OCI-LY1 (cell line): Measurements from ENCODE around the gene PRSS53.

ENCODE experiments used
- H2AFZ ChIP-seq: fragments of 200-600 bp; sonication (generic), shearing (Covaris generic); 2 replicates; pipeline ENCODE4 v1.6.0; 2014; ENCODE audit warnings: antibody characterized with exemption, mild to moderate bottlenecking, low read length
- H3F3A ChIP-seq: fragments of 200-600 bp; sonication (generic), shearing (Covaris generic); 2 replicates; pipeline ENCODE4 v1.6.0; 2014; ENCODE audit warnings: mild to moderate bottlenecking, antibody characterized with exemption, low read length, moderate library complexity; ENCODE audit not compliant: insufficient read depth
- H3K27ac ChIP-seq: fragments of 200-600 bp; sonication (generic); 2 replicates; pipeline ENCODE4 v1.5.1; 2014; ENCODE audit warnings: low read length, mixed run types, mild to moderate bottlenecking, low read depth; ENCODE audit not compliant: poor library complexity, severe bottlenecking
- H3K27me3 ChIP-seq: fragments of 200-600 bp; sonication (generic); 2 replicates; pipeline ENCODE4 v1.6.0; 2014; ENCODE audit warnings: antibody characterized with exemption, mild to moderate bottlenecking, low read length, moderate library complexity; ENCODE audit not compliant: insufficient read depth
- H3K36me3 ChIP-seq: fragments of 200-600 bp; sonication (generic); 2 replicates; pipeline ENCODE4 v1.6.1; 2014; ENCODE audit warnings: mild to moderate bottlenecking, antibody characterized with exemption, low read length, moderate library complexity, mixed read lengths; ENCODE audit not compliant: insufficient read depth
- H3K4me1 ChIP-seq: fragments of 200-600 bp; sonication (generic); 2 replicates; pipeline ENCODE4 v1.5.1; 2014; ENCODE audit warnings: mild to moderate bottlenecking, low read length, moderate library complexity; ENCODE audit not compliant: insufficient read depth, severe bottlenecking
- H3K4me2 ChIP-seq: fragments of 200-600 bp; sonication (generic), shearing (Covaris generic); 2 replicates; pipeline ENCODE4 v1.6.1; 2014; ENCODE audit warnings: low read length
- H3K4me3 ChIP-seq: fragments of 200-600 bp; sonication (generic); 2 replicates; pipeline ENCODE4 v1.5.1; 2014; ENCODE audit warnings: low read length, low read depth, mild to moderate bottlenecking, mixed read lengths; ENCODE audit not compliant: poor library complexity, severe bottlenecking
- H3K79me2 ChIP-seq: fragments of 200-600 bp; shearing (Covaris generic); 2 replicates; pipeline ENCODE4 v1.6.1; 2016; ENCODE audit warnings: mixed run types, low read length, mixed read lengths; ENCODE audit not compliant: insufficient read depth
- H3K9ac ChIP-seq: fragments of 200-600 bp; sonication (generic), shearing (Covaris generic); 2 replicates; pipeline ENCODE4 v1.6.1; 2014; ENCODE audit warnings: mild to moderate bottlenecking, low read length, mixed read lengths
- H3K9me2 ChIP-seq: fragments of 200-600 bp; sonication (generic), shearing (Covaris generic); 2 replicates; pipeline ENCODE4 v1.6.1; 2014; ENCODE audit warnings: low read depth, mild to moderate bottlenecking, low read length, mixed read lengths
- H3K9me3 ChIP-seq: fragments of 200-600 bp; shearing (Covaris generic); 2 replicates; pipeline ENCODE4 v1.6.1; 2014; ENCODE audit warnings: low read length, mixed read lengths
- H4K20me1 ChIP-seq: fragments of 200-600 bp; sonication (generic), shearing (Covaris generic); 2 replicates; pipeline ENCODE4 v1.6.0; 2016; ENCODE audit warnings: mild to moderate bottlenecking, low read length; ENCODE audit not compliant: insufficient read depth
- EZH2 ChIP-seq: fragments of 200-600 bp; sonication (generic), shearing (Covaris generic); IDR thresholded peaks from 2 replicates; pipeline ENCODE4 v1.8.0; 2017; ENCODE audit warnings: borderline replicate concordance, mixed run types, mild to moderate bottlenecking, antibody characterized with exemption, low read length, moderate library complexity, mixed read lengths
- TF ChIP-seq, protein P1 (sequence below): fragments of 200-600 bp; sonication (generic), shearing (Covaris generic); IDR thresholded peaks from 2 replicates; pipeline ENCODE4 v1.5.1; 2017; ENCODE audit warnings: mild to moderate bottlenecking, antibody characterized with exemption, low read length, moderate library complexity, mixed read lengths

Gene PRSS53

DNA sequence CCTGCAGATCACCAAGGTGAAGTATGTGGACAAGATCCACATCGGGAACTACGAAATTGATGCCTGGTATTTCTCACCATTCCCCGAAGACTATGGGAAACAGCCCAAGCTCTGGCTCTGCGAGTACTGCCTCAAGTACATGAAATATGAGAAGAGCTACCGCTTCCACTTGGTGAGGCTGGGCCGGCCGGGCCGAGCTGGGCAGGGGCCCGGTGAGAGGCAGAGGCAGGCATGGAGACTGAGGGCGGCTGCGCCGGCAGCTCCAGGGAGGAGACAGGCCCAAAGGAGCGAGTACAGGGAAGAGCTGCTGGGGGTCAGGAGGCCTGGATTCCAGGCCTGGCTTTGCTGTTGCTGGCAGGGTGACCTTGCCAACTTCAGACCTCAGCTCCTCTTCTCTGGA, 38.4 kb upstream of the PRSS53 start:
- Histone ChIP-seq H3K9me3 (no peaks in the 10 kb centered on the region), H3K4me1 (no peaks in the 10 kb centered on the region), H2AFZ (no peak overlapping the region), H3K79me2 (no peaks in the 10 kb centered on the region), H3K9me2 (no peaks in the 10 kb centered on the region), H3K27ac (no peak overlapping the region), H4K20me1 (no peaks in the 10 kb centered on the region), H3K27me3 (no peaks in the 10 kb centered on the region), H3K9ac (no peak overlapping the region), H3F3A (no peaks in the 10 kb centered on the region), H3K36me3 (peaks cover 45% of the 10 kb centered on the region), H3K4me3 (no peak overlapping the region), H3K4me2 (no peak overlapping the region)
- TF ChIP-seq, protein P1, sequence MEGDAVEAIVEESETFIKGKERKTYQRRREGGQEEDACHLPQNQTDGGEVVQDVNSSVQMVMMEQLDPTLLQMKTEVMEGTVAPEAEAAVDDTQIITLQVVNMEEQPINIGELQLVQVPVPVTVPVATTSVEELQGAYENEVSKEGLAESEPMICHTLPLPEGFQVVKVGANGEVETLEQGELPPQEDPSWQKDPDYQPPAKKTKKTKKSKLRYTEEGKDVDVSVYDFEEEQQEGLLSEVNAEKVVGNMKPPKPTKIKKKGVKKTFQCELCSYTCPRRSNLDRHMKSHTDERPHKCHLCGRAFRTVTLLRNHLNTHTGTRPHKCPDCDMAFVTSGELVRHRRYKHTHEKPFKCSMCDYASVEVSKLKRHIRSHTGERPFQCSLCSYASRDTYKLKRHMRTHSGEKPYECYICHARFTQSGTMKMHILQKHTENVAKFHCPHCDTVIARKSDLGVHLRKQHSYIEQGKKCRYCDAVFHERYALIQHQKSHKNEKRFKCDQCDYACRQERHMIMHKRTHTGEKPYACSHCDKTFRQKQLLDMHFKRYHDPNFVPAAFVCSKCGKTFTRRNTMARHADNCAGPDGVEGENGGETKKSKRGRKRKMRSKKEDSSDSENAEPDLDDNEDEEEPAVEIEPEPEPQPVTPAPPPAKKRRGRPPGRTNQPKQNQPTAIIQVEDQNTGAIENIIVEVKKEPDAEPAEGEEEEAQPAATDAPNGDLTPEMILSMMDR, result no peak
- TF ChIP-seq EZH2, result no peak

DNA sequence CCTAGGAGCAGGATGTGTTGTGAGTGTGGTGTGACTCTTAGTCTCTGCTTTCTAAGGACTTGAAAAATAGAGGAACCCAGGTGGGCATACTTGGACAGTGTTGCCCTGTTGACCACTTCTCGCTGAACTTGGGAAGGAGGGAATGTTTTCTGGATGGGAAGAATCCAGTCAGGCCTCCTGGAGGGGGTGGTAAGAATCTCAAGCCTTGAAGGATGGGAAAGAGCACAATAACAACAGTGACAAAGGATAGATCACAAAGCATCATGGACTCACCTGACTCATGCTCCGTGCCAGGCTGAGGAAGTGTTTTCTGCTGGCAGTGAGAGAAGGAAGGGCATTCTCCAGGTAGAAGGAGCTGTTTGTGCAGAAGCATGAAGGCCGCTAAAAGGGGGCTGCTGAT, 37.1 kb upstream of the PRSS53 start:
- Histone ChIP-seq H4K20me1 (no peaks in the 10 kb centered on the region), H3K4me2 (no peak overlapping the region), H3K27me3 (no peaks in the 10 kb centered on the region), H2AFZ (no peak overlapping the region), H3K4me3 (no peak overlapping the region), H3K36me3 (peaks cover 56% of the 10 kb centered on the region), H3K79me2 (no peaks in the 10 kb centered on the region), H3F3A (no peaks in the 10 kb centered on the region), H3K27ac (no peak overlapping the region), H3K4me1 (no peaks in the 10 kb centered on the region), H3K9me2 (no peaks in the 10 kb centered on the region), H3K9ac (no peak overlapping the region), H3K9me3 (no peaks in the 10 kb centered on the region)
- TF ChIP-seq, protein P1, result no peak
- no peak for TF ChIP-seq EZH2

DNA sequence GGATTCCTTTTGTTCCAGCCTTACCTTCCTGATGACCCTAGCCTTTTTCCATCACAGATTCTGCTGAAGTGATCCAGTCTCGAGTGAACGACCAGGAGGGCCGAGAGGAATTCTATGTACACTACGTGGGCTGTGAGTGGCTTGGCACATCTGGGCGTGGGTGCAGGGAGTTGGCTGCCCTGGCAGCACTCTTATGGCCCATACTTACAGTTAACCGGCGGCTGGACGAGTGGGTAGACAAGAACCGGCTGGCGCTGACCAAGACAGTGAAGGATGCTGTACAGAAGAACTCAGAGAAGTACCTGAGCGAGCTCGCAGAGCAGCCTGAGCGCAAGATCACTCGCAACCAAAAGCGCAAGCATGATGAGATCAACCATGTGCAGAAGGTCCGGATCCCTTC, 31.4 kb upstream of the PRSS53 start:
- H3K4me1 ChIP-seq, result peaks cover 16% of the 10 kb centered on the region
- no peak overlapping the region for H3K9ac ChIP-seq
- no peak overlapping the region for H3K27ac ChIP-seq
- no peaks in the 10 kb centered on the region for H3K9me2 ChIP-seq
- H3K79me2 ChIP-seq, result peaks cover 7% of the 10 kb centered on the region; the same call in 1 of the 2 replicates
- no peaks in the 10 kb centered on the region for H3K9me3 ChIP-seq
- H3K4me2 ChIP-seq, result no peak overlapping the region
- TF ChIP-seq, protein P1, result no peak
- no peak for TF ChIP-seq EZH2
- H3K27me3 ChIP-seq, result no peaks in the 10 kb centered on the region
- H4K20me1 ChIP-seq, result no peaks in the 10 kb centered on the region
- no peaks in the 10 kb centered on the region for H3F3A ChIP-seq
- H2AFZ ChIP-seq, result no peak overlapping the region
- peaks cover 53% of the 10 kb centered on the region for H3K36me3 ChIP-seq
- no peak overlapping the region for H3K4me3 ChIP-seq
